Fibroblast of peridontal ligament (primary cell): ENCODE data around the gene CYP4F11.
"Not testable (repeated sequence)": the region's sequence is repeated elsewhere in the genome, so short reads cannot be mapped to it uniquely, and the experiment has no call there.

Experiments used
- DNase-seq: peaks from one replicate; pipeline ENCODE4 v3.0.0-alpha.2; 2010; ENCODE audit errors: extremely low read depth

The CYP4F11 gene, protein sequence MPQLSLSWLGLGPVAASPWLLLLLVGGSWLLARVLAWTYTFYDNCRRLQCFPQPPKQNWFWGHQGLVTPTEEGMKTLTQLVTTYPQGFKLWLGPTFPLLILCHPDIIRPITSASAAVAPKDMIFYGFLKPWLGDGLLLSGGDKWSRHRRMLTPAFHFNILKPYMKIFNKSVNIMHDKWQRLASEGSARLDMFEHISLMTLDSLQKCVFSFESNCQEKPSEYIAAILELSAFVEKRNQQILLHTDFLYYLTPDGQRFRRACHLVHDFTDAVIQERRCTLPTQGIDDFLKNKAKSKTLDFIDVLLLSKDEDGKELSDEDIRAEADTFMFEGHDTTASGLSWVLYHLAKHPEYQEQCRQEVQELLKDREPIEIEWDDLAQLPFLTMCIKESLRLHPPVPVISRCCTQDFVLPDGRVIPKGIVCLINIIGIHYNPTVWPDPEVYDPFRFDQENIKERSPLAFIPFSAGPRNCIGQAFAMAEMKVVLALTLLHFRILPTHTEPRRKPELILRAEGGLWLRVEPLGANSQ

DNA sequence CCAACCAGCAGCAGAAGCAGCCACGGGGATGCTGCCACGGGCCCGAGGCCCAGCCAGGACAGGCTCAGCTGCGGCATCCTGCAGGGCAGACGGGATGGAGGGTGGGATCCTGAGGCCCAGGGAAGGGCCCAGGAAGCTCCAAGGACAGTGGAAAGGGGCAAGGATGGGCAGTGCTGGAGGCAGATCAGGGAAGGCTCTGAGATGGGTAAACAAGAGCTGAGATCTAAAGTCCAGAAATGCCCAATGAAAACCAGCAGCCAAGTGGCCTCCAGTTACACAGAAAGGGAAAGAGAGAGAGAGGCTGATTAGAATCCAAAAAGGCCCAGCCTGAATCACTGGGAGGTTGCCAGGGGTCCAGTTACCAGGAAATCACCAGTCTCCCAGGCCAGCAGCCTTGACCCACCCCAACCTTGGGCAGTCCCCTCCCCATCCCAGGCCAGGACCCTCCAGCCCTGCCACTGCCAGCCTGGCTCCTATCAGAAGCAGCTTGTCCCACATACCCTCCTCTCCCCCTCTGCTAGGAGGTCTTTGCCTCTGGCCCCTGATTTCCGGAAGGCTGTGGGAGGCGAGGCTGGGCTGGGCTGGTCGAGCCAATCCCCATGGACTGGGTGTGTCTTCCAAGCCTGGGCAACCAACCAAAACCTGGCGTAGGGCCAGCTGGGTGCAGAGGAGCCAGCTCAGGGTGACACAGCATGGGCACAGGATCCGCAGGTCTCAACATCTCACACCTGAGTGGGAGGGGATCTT is at the start of gene CYP4F11:
Gene CYP4F11, minus strand, starts transcription at position 198 of the 747 bp plus-strand sequence. Its CDS starts 121 bp downstream, at position 77.
- DNase-seq: no peak

DNA sequence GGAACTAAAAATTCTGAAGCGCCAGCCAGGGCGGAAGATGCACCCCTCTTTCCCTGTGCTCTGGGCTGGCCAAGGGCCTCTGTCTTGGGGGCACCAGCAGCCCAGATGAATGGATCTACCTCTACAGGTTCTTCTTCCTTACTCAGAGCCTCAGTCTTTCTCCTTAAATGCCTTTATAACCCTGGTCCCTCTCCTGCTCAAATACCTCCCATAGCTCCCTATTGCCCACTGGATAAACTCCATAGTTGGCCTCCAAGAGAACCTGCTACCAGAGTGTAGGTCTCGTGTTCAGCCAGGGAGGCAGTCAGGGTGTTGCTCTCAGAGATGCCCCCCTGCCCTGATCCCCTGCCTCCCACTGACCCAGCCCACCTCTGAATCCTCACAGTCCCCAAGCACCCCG is 45.0 kb upstream of the CYP4F11 start:
- DNase-seq: no peak

DNA sequence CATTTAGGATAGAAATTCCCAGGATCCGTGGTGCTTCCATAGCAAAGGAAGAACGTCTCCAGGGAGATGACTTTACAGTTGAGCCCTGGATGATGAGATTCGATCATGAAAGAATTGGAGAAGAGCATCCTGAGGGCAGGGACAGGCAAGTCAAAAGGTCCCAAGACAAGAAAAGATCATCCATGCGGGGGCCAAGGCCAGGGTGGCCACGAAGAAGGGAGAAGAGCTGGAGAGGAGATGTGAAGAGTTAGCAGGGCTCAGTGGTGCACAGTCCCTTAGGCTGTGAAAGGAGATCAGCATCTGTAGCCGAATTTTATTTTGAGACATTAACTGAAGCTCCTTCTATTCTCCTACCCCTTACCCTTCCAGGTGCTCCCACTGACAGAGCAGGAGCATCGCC is 43.4 kb upstream of the CYP4F11 start:
- DNase-seq: no peak

DNA sequence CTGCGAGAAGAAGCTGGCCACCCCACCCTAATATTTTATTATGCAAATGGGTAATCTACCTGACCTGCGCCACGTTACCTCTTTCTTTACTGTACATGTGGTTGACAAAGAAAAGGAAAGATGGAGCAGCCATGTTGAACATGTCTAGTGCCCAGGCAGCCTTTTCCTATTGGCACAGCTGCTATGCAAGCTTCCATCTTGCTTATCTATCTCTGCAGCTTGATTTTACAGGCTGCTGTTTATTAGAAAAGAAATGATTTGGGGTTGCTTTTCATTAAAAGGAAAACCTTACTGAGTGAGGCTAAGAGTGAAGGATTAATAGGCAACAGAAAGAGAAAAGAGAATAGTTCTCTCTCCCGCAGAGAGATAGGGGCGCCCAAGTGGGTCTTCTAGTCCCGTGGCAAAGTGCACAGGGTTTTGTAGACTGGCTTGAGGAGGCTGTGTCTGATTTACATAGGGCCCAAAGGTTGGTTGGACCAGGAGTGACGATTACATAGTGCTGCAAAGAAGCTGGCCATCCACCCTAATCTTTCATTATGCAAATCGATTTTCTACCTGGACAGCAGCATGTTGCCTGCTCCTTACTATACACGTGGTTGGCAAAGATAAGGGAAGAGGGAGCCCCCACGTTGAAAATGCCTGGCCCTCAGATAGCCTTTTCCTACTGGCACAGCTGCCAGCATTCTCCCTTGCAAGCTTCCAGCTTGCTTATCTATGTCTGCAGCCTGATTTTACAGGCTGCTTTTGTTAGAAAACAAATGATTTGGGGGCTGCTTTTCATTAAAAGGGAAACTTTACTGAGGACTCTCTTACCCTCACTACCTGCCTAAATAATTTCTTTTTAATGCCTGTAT is 42.7 kb upstream of the CYP4F11 start:
- DNase-seq: no peak

DNA sequence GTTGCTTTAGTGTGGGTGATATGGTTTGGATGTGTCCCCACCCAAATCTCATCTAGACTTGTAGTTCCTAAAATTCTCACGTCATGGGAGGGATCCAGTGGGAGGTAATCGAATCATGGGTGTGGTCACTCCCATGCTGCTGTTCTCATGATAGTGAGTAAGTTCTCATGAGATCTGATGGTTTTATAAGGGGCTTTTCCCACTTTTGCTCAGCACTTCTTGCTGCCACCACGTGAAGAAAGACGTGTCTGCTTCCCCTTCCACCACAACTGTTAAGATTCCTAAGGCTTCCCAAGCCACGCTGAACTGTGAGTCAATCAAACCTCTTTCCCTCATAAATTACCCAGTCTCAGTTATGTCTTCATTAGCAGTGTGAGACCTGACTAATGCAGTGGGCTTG is 40.5 kb upstream of the CYP4F11 start:
- DNase-seq: no peak

DNA sequence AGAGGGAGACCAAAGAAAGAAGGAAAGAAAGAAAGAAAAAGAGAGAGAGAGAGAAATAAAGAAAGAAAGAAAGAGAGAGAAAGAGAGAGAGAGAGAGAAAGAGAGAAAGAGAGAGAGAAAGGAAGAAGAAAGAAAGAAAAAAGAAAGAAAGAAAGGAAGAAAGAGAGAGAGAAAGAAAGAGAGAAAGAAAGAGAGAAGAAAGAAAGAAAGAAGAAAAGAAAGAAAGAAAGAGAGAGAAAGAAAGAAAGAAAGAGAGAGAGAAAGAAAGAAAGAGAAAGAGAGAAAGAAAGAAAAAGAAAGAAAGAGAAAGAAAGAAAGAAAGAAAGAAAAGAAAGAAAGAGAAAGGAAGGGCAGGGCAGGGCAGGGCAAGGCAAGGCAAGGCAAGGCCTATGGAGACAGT is 37.7 kb upstream of the CYP4F11 start:
- DNase-seq: not testable (repeated sequence)

DNA sequence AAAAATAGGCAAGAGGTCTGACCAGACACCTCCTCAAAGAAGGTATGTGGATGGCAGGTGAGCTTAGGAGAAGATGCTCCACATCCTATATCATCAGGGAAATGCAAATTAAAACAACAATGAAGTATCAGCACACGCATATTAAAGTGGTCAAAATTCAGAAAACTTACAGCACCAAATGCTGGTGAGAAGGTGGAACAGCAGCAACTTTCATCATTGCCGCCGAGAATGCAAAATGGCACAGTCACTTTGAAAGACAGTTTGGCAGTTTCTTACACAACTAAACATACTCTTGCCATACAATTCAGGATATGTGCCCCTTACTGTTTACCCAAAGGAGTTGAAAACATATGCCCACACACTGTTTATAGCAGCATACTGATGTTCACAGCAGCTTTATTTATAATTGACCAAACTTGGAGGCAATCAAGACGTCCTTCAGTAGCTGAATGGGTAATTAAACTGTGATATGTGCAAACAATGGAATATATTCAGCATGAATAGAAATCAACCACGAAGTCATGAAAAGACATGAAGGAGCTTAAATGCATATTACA is 37.0 kb upstream of the CYP4F11 start:
- DNase-seq: no peak

DNA sequence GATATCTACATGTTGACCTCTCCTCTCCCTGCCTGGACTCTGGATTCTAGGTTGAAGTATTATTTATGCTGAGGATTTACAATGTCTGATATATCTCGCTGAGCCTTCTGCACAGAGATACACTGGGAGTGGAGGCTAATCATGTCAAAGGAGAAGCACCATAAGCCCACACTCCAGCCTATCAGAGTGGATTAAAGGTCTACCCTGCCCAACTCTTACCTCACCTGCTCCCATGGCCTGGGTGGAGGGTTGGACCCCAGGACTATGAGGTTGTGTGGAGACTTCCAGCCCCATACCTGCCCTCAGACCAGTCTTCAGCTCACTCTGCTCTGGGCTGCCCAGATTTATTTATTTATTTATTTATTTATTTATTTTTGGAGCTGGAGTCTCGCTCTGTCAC is 29.9 kb upstream of the CYP4F11 start:
- no peak for DNase-seq

DNA sequence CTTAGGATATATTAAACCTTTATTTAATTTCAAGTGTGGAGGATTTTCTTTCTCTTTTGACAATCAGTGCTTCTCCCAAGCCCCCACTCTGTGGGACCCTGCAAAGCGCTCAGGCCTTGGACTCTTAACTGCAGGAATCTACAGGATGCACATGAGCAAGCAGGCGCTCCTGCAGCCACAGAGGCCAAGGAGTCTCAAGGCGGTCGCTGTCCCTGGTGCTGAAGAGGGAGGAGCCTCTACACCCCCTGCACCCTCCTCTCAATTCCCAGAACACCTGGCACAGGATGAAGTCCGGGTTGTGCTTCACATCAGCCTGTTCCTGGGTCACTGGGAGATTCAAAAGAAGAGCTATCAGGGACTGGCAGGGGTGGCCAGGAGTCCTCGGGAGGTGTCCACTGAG is 28.0 kb upstream of the CYP4F11 start:
- no peak for DNase-seq

DNA sequence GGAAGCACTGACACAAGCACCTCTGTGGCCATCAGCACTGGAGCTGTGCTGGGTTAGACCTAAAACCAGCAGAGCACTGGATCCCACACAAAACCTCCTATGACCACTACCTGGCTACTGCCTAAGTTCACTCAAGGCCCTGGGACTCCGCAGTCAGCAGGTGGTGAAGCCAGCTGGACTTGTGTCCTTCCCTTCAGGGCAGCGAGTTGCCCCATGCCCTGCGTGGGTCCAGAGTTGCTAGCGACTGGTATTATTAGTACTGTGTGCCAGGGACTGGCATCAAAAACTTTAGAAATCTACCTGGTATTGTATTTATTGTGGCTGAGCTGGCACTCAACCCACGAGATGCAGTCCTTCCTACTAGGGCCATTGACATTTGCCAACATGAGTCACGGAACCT is 20.5 kb upstream of the CYP4F11 start:
- no peak for DNase-seq

DNA sequence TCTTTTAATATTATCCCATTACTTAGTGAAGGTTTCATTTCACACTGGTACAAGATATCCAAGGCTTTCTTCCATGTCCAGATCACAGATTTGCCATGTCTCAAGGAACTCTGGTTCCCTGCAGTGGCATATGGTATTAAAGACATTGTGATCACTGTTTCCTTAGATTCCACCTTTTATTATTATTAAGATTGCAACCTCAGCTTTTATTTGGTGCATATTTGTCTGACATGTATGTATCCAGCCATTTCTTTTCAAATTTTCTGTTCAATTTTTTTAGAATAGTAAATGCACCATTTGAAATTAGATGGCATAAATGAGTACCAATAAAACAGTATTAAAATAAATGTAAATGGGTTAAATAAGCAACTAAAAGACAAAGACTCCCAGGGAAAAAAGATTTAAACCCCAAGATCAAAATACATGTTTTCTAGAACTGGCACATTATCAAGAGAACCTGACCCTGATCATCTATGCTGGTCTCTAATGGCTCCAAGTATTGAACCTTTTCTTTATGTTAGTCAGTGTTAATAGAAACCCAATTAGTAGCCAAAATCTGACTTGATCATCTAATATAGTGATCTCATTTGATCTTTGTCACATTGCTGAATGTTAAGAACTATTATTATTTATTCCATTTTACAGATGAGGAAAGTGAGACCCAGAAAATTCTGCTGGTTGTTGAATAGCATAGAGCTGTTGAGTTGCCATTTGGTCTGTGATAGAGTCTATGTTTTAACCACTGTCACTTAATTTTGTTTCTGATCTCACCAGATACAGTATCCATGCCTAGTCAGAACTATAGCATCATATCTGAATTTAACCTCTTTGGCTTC is 14.1 kb upstream of the CYP4F11 start, which contains the start of gene OR10H4:
Gene OR10H4, plus strand, starts transcription at position 786 of the 836 bp plus-strand sequence. Its CDS starts 0 bp downstream, at position 786.
- no peak for DNase-seq

DNA sequence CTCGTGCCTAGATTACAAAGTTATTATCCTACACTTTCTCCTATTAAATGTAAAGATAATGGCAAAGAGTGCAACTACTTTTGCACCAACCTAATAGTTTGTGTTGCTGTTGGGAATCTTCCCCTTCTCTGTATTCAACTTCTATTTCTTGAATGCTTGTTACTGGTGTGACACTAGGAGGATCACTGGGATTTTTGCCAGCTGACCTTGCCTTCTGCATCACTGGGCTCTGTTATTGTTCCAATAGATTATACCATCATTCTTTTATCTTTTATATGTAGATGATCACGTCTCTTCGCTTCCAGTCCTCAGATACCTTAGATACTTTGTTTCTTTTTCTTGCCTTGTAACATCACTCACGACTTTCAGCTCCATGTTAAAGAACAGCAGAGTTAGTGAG is 11.0 kb upstream of the CYP4F11 start:
- no peak for DNase-seq

DNA sequence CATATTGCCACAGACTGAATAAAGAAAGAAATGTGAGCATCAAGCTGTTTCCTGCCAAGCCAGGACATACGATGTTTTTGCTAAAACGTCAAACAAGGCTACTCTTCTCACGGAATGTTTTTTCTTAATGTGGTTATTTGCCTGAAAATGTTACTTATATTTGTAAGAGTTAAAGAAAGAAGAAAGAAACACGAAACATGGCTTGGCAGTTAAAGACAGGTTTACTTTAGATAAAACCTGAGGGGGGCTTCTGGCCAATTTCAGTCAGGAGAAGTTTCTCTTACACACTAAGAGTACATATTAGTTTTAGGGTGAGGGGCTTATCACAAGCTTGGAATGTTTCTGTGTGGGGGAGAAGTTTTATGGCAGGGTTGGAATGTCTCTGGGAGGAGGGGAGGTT is 10.1 kb upstream of the CYP4F11 start:
- DNase-seq: no peak

DNA sequence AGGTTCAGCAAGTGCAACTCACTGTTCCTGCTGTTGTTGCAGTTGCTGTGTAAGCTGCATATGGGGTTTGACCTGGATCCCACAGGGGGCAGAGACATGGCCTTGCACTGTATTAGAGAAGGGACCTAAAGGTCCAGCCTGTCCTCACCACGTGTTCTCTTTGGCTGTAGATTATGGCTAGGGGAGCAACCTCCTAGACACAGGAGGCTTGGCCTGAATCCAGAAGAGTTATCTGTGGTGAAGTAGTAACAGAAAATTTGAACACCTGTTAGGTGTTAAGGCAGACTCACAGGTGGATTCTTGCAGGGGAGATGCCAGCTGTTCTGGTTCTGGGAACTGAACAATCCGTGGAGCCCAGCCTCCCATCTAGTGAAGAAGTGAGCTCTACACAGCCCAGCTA is 3.4 kb upstream of the CYP4F11 start:
- no peak for DNase-seq

DNA sequence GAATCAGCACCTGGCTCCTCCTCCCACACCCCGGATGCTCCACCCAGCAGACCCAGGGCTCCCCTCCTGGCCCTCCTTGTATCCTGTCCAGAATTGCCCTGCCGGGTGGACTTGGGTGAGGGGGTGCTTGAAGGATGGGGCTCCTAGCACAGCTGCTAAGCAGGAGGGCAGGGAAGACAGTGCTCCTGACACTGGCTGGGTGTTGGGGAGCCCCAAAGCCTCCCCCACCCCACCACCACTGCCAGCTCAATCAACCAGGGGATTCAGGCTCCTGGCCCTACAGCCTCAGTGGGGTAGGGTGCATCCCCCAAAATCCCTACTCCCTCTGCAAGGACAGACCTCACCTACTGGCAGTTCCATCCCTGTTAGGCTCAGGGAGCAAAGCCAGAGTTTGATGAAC is 2.6 kb upstream of the CYP4F11 start:
- no peak for DNase-seq

DNA sequence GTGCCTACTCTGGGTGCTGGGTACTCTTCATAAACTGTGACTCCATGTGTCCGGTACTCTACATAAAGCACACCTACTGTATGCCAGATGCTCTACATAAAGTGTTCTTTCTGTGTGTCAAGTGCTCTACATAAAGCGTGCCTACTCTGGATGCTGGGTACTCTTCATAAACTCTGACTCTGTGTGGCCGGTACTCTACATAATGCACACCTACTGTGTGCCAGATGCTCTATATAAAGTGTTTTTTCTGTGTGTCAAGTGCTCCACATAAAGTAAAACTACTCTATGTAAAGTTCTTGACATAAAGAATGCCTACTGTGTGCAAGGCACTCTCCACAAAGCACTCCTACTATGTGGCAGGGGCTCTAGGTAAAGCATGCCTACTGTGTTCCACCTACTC is 1.8 kb upstream of the CYP4F11 start:
- DNase-seq: no peak

DNA sequence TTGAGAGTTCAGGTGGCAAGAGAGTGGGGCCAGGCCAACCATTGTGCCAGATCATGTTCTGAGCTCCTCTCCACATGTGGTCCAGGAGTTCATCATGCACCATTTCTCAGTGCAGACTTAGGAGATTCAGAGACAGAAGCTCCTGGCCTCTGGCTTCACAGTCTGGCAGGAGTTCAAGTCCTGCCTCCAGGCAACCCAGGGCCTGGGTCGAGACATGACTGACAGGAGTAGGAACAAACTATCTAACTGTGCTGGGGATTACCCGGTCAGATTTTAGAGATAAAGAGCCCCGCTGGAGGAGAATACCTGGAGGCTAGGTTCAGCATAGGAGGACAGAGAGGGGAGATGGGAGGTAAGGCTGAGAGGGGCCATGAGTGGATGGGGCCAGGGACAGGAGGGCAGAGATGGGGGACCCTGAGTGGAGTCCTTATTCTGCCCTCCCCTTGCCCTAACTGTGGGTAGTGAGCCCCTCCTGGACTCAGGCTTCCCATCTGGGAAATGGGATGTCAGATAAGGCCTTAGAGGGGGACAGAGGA is 906 bp upstream of the CYP4F11 start:
- no peak for DNase-seq

DNA sequence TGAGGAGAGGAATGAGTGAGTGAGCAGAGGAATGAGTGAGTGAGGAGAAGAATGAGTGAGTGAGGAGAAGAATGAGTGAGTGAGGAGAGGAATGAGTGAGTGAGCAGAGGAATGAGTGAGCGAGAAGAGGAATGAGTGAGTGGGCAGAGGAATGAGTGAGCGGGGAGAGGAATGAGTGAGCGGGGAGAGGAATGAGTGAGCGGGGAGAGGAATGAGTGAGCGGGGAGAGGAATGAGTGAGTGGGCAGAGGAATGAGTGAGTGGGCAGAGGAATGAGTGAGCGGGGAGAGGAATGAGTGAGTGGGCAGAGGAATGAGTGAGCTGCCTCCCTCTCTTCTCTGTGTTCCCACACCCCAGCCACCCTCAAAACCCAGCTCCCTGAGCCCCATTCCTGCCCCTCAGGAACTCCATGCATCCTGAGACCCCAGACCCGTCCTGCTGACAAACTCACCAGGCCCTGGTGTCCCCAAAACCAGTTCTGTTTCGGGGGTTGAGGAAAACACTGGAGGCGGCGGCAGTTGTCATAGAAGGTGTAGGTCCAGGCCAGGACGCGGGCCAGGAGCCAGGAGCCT is 483 bp downstream of the CYP4F11 start:
- not testable (repeated sequence) for DNase-seq

DNA sequence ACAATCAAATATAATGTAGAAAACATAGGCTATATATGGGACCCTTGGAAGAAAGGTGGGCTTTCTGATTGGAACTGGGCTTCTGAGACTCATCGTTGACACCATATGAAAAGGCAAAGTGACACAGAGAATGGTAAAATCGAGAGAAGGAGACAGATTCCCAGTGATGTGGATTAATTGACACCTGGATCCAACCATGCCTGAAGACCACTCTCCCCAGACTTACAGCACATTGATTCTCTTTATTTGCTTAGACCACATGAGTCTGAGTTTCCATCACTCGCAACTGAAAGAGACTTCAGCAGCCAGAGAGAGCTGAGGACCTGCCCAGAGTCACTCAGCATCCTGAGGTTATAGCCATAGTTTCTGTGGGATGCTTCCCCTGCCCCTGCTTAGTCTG is 6.0 kb downstream of the CYP4F11 start:
- DNase-seq: no peak

DNA sequence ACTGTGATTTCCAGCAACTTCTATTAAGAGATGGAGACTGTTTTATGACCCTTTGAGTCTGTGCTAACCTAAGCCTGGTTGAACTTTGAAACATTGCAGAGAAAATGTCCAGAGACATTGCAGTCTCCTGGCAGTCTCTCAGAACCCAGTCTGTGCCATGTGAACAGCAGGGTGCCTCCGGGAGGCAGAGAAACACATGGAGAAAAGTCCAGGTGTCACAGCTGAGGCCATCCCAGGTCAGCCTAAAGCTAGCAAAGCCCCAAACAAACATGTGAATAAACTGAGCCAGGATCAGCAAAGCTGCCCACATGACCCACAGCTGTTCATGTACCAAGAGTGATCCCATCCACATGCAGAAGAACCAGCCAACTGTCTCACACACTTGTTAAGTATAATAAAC is 7.8 kb downstream of the CYP4F11 start:
- DNase-seq: no peak
